GM21390 (cell line): ENCODE results near the gene UPB1.

Experiments used
- ATAC-seq: cut with Tn5 transposase; IDR thresholded peaks from one replicate; pipeline ENCODE4 v1.9.1; 2021; ENCODE audit not compliant: unreplicated experiment

Gene UPB1

DNA sequence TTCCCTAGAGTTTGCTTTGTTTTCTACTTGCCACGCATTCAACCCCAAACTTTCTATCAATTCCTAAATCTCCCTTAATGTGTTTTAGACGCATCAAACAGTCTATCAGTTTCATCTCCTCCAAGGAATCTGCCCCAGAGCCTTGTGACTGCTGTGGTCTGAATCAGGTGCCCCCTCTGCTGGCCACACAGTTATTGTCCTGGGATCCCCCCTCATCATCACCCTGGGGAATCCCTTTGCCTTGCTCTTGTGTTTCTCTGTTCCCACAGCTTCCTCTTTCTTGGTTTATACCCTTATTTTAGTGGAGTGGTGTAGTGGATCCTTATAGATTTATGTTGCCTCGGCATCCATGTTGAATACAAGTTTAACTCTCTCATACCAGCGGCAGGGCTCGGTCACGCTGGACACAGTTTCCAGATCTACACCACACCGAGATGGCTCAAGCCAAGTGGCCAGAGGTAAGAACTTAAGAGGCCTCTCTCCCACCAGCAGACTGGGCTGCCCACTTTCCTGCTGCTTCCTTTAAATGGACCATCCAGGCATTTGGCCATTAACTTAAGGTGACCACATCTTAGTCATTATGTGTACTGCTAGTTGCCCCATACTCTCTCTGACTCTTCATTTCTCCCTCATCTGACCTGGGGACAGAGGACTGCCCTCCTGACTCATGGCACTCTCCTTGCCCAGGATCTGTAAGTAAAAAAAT lies 8.2 kb downstream of the UPB1 start:
- ATAC-seq: no peak

DNA sequence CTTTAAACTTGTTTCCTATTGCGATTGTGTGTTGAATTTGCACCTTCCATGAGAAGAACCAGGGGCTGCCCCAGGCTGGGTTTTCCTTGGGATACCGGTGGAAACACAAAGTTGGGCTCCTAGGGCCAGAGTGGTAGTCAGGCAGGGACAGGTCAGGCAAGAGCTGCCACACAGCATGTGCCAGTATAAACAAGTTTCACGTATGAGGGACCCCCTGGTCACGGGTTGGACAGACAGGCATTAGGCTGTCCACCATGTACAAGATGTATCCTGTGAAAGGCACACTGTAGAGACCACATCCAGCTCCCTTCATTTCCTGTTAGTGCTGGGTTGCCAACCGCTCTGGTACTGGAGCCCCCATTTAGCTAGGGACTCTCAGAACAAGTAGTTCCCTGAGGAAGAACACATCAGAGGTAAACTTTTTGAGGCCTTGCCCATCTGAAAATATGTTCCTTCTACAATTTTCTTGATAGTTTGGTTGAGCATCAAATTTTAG lies 8.8 kb downstream of the UPB1 start:
- no peak for ATAC-seq

DNA sequence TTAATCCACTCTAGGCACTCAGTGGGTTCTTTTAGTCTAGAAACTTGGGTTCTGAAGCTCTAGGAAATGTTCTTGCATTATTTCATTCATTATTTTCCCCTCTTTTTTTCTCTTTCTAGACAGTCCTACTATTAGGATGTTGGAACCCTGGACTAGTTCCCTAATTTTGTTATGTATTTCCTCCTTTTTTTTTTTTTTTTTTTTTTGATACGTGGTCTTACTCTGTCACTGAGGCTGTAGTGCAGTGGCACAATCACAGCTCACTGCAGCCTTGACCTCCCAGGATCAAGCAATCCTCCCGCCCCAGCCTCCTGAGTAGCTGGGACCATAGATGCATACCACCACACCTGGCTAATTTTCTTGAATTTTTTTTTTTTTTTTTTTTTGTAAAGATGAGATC lies 9.4 kb downstream of the UPB1 start:
- no peak for ATAC-seq

DNA sequence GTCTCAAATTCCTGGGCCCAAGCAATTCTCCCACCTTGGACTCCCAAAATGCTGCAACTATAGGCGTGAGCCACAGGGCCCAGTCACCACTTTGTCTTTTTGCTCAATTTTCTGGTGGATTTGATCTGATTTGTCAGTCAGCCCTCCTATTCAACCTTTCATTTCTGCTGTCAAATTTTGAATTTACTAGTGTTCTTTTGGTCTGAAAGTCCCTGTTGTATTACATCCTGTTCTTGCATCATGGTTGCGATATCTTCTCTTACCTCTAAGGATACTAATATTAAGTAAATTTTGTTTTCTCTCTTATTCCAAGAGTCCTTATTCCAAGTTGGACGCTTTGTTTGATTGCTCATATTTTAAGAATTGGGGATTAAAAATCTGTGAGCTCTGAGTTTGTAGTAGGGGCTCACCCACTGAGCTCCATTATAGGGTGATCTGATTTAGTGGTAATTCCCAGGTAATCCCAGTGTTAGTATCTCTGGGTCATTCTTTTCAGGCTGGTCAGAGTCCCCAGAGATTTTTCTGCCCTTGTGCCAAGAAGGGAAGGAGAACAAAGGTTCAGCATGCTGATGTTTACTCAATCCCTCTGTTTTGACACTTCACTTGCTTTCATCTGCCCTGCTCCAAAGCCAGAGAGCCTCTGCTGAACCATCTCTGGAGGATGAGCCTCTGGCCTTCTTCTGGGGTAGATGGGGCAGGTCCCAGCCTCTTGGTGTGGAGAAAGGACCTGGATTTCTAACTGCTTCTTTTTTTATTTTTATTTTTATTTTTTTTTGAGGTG lies 10.0 kb downstream of the UPB1 start:
- no peak for ATAC-seq

DNA sequence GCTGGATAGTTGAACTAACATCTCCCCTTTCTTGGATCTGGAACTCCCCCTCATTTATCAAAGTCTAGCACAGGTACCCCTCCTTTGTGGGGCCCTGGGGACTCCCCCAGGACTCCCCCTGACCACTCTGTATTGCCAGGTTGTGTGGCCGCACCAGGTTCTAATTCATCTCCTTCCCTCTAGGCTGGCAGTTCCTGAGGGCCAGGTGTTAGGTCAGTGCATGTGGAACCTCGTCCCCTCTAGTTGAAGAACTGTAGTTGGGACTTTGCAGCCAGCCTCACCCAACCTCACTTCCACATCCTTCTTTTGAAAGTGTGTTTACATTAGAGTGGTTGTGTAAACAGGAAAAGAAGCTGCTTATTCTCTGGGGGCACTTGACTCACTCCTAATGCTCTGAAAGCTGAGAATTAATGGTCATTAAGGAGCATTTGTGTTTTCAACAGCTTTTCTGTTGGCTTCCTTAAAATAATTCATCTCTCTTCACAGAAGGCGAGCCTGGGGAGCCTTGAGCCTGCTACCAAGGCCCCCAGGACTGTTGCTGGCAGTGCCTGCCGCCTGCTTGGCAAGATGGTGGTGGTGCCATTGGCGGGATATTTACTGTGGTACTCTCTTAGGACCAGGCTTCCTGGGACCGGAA lies 11.8 kb downstream of the UPB1 start:
- ATAC-seq: no peak

DNA sequence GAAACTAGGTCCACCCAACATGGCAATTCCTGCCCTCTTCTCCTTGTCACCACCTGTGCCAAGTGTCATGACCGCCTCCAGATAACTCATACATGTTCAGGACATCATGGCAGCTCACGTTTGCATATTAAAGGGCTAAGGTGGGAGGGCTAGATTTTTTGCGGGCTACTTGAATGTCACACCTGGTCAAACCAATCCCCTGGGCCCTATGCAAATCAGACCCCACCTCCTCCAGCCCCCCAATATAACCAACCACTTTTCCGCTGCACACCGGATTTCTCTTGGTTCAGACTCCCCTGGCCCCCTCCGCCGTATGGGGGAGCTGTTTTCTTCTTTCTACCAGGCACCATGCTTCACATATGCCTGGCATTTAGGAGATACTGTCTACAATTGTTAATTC lies 12.6 kb downstream of the UPB1 start:
- no peak for ATAC-seq

DNA sequence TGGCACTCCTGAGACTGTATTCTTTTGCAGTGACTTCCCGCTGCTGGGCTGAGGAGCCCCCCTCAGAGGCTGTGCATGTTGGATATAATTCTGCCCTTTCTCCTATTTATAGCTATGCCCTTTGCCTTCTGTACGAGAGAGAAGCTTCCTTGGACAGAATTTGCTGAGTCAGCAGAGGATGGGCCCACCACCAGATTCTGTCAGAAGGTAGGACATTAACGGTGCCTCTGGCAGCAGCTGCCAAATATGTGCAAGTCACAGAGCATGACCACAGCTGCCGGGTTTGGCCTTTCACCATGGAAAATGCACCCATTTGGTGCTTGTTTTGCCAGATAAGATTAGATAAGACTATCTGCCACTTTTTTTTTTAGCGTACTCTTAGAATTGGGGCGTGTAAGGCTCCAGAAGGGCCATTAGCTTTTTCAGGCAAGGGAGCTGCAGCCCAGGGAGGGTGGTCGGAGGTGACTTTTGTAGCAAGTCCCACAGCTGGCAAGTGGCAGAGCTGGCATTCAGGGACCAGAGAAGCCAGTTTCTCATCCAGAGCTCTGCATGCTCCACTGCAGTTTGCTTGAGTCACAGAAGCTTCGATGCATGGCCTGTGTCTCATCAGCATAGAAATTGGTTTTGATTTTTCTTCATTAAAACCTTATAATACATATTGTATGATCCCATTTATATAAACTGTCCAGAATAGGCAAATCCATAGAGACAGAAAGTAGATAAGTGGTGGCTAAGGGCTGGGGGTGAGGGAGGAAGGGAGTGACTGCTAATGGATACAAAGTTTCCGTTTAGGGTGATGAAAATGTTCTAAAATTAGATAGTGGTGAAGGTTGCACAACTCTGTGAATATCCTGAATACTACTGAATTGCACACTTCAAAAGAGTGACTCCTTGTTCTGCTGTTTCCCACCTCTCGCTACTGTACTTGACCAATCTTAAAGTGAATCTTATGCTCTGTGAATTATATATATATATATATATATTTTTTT lies 15.8 kb downstream of the UPB1 start:
- no peak for ATAC-seq

DNA sequence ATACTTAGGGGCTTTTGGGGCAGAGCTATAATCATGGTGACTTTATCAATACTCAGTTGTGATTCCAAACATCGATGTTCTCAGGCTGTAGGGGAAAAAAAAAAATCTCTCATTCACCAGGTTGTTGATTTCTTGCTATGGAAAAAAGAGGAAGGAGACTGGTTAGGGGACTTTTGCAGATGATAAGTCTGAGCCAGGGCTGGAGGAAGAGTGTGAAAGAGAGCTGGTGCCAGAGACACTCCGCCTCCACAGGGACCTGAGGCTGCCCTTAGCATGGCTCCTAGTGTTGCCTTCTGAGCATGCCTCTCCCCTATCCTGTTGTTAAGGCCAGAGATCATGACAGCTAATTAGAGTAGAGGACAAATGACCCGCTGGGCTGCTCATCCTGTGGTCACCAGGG lies 16.9 kb downstream of the UPB1 start:
- ATAC-seq: no peak

DNA sequence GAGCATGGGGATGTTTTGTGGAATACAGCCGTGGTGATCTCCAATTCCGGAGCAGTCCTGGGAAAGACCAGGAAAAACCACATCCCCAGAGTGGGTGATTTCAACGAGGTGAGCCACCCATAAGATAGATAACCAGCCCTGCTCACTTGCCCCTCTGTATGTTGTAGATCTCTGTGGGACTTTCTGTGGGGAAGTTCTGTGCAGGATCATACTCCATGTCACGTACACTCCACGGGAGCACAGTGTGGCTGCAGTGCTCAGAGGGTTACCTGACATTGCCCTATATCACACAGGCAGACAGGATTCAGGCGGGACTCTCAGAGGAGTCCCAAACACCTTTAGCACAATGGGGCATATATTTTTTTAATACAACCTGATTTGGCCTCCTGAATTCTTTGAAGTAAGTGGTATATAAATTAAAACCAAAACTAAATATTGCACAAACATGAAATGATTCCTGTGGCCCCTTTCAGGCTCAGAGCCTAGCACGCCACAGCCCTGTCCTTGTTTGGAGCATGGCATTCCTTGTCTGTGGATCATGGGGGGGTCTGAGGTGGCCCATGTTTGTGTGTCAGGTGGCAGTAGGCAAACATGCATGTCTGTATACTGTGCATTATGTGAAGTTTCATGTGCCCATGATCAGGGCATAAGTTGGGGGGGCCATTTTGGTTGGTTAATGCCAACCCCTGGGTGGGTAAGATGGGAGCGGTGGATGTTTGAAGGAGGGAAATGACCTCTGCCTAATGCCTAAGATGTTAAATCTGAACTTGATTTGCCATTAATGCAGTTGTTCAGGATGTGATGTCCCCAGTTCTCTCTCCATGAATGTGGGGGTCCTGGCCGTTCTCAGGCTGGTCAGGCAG lies 18.5 kb downstream of the UPB1 start:
- no peak for ATAC-seq

DNA sequence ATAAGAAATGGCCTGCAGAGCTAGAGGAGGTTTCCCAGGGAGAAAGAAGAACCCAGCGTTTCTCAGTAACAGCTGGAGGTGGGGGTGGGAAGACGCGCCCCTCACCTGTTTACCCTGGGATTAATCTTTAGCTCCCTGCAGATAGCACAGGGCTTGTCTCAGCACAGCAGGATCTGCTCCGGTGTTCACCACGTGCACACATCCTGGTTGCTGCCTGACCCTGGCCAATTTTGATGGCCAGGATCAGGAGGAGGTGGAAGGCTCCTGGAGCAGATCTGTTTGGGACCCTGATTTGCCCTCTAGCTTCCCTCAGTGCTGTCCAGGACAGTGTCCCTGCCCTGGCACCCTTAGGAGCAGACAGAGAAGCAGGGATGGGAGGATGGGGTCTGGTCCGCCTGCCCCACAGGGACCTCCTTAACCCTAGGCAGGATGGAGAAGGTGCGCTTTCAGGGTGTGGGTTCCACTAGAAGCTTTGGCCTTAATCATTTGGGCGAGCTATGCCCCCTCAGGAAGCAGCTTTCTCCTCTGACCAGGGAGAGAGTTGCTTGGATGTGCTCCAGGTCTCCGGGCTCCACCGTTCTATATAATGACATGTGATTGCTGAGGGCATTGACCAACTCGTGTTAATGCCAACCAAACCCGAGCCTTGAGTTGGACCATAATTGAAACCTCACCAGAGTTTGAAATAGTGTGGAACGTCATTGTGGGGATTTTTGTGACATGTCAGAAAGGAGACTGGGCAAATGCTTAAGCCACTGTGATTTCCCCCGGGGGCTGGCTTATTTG lies 19.3 kb downstream of the UPB1 start:
- ATAC-seq: no peak

DNA sequence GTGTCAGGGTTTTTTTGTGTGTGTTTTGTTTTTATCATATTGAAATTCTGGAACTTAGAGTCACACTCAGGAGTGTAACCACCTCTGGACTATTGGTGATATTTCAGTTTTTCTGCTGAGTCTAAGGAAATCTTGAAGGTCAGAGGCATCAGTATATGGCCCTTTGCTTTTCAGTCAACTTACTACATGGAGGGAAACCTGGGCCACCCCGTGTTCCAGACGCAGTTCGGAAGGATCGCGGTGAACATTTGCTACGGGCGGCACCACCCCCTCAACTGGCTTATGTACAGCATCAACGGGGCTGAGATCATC lies 19.9 kb downstream of the UPB1 start:
- ATAC-seq: no peak

DNA sequence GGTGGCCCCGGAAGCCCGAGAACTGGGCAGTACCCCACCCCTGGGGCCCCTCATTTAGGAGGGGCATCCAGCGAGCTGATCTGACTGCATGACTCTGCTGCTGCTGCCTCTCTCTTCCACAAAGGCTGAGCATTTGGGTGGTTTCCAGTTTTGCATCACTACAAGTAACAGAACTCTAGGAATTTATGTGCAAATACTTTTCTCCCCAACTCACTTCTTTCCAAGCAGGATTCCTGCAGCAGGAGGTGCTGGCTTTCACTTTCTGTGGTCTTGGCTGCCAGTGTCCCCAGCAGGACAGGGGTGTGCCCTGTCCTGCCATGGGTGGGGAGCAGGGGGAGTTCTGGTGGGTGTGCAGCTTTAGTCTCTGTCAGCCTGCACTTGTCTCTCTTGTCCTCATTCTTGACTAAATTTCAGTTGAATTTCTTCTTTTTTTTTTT lies 21.2 kb downstream of the UPB1 start:
- no peak for ATAC-seq

DNA sequence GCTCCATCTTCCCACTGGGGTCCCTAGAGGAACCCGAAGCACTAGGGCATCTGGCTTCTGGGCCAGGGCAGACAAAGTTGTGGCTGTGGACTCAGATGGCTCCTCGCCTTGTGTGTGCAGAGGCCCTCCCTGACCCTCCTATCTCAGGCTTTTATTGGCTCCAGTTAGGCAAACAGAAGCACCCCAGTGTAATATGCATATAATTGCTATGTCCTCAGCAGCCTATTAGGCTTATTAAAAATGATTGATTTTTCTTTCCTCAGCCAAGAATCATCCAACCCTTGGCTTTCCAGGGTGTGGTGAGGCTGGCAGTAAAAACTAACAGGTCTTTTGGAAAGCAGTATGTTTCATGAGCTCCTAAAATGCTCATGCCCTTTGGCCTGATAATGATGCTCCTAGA lies 22.3 kb downstream of the UPB1 start:
- no peak for ATAC-seq

DNA sequence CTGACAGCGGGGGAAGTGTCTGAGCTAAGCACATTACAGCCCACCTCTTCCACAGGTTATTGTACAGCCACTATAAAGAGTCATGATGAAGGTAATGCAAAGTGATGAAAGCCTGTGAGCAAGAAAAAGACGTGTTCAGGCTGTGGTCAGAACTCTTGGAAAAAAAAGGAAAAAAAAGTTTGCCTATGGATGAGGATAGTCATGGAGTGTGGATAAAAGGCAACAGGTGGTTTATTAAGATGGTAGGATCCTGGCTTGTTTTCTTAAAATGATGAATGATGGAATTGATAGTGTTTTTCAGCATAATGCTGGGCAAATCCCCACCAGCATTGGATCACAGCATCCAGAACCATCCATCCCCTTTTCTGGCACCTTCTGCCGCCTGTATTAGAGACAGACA lies 23.1 kb downstream of the UPB1 start:
- ATAC-seq: no peak

DNA sequence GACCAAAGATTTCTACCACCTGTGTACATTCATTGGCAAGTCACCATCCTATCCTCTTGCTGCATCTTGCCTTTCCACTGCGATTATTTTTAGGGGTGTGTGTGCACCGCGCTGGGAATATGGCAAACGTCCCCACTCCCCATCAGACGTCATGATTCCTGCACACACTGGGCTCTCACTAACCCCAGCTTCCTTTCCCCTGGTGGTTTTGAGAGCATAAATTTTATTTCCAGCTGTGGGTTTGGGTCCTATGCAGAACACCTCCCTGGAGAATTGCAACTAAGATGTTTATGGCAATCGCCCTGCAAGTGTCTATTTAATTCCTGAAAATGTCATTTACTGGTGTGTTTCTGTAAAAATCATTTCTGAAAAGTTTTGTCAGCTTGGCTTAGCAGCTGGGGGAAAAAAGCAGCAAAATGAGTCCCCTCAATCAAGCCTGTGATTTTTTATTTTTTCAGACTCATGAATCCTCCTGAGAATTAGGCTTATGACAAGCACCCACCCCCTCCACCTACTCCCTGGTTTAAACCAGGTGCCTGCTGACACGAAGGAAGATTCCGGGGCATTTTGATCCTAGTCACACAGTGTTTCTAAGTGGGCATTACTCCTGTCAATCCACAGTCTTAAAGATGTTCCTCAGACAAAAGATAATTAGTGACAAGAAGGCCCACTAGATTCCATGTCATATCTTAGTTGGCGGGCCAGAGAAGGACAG lies 23.8 kb downstream of the UPB1 start:
- no peak for ATAC-seq

DNA sequence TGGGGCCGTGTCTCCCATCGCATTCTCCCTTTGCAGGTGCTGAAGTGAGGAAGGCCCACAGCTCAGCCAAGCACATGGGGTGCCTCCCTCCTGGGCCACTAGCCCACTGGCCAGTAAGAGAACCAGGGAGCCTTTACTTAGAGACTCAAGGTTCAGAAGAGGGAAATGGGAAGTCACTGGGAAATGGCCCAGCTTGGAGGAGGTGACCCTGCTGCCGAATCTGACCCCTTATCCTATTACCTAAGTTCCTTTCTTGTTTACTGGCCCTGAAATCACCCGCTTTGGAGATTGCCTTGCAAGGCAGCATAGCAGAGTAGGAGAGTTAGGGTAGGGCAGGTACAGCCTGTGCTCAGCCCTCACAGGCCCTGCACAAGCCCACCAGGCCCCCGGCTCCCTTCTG lies 24.4 kb downstream of the UPB1 start:
- ATAC-seq: no peak

DNA sequence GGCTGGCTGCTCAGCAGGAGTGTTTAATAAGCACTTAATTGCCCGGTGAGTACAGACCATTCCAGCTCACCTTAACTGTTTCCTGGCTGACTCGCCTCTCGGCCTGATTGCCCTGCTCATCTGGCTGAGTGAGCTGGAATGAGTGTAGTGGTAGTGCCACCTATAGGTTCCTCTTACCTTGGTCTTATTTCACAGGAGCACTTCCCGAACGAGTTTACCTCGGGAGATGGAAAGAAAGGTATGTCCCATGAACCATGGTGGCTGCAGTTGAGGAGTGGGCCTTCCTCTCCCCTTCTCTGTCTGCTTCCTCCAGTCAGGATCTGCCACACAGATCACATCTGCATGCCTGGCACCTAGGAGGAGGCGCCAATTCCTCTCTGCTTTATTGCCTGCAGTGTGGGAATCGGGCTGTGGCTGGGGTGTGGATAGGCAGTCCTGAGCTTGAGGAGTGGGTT lies 26.7 kb downstream of the UPB1 start:
- ATAC-seq: no peak

DNA sequence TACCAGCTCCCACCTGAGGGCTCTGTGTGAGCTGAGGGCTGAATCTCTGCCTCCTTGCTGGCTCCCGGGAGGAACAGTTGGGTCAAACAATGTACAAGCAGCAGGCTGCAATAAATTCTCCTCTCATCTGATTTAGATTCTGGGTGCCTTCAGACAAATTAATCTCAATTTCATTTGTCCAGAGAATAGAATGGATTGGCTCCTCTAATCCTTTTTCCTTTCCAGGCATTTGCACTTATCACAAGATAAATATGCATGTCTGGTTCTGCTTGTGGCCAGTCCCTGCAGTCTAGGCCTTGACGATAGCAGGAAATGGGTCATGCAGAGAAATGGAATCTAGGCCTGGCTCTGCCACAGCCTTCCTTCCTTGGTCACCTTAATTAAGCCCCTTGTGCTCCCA lies 28.7 kb downstream of the UPB1 start:
- ATAC-seq: no peak
